ENCODE results near the gene MEI1.
"Not testable (repeated sequence)": the region's sequence is repeated elsewhere in the genome, so short reads cannot be mapped to it uniquely, and the experiment has no call there.

Gene MEI1

DNA sequence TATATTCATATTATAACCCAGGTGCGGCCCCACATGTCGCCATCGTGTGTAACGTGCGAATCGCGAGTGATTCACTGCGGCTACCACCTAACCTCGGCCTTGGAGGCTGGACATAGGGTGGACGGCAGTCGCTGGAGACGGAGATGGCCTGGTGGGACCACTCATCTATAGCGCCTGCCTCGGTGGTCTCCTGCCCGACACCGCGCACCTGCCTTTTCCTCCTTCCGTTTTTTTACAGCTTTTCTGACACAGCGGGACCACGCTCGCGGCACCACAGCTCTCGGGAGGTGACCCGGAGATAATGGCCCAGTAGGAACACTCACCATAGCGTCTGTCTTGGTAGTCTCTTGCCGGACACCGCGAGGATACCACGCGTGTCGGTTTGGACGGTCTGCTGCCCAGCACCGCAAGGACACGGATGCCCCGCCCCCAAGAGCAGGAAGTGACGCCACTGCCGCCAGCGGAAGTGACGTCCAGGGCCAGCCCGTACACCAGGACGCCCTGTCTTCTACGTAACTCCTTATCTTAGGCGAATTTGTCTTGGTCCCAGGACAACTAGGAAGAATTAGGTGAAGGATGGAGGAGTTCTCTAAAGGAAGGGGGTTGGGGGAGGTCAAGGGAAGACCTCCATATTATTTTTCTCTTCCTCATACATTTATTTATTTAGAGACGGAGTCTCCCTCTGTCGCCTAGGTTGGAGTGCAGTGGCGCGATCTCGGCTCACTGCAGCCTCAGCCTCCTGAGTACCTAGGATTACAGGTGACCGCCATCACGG, 17.1 kb upstream of the MEI1 start:
- peak; percentile 29 to 43 for DNase-seq

DNA sequence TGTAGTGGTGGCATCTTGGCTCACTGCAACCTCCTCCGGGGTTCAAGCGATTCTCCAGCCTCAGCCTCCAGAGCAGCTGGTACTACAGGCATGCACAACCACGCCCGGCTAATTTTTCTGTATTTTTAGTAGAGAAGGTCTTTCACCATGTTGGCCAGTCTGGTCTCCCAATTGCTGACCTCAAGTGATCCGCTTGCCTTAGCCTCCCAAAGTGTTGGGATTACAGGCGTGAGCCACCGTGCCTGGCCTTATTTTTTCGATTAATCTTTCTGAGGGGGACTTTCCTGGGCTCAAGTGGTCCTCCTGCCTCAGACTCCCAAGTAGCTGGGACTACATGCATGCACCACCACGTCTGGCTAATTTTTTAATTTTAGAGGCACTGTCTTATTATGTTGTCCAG, 16.3 kb upstream of the MEI1 start:
- DNase-seq: no peak

DNA sequence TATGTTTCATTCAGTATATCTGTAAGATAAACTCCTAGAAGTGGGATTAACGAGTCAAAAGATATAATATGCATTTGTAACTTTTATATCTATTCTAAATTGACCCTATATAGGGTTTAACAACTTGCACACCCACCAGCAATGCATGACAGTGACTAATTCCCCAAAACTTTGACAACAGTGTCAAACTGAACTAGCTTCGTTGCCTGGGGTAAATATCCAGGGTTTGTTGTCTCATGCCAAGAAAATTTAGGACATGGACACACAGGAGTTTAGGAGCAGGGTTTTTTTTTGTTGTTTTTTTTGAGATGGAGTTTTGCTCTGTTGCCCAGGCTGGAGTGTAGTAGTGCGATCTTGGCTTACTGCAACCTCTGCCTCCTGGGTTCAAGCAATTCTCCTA, 15.7 kb upstream of the MEI1 start:
- DNase-seq: no peak

DNA sequence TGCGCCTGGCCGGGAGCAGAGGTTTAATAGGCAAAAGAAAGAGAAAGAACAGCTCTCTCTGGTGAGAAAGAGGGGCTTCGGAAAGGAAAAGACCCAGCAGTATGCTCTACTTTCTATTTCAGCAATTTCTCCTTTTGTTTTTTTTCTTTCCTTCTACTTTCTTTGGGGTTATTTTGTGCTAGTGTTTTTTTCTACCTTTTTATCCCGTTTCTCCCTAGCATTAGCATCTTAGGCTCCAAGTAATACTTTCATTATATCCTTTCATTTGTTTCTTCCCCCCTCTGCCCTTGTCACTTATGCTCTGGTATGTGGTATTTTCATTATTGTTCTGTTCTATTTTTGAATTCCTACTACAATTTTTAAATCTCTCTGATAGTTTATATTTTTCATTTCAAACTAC, 15.1 kb upstream of the MEI1 start:
- no peak for DNase-seq

DNA sequence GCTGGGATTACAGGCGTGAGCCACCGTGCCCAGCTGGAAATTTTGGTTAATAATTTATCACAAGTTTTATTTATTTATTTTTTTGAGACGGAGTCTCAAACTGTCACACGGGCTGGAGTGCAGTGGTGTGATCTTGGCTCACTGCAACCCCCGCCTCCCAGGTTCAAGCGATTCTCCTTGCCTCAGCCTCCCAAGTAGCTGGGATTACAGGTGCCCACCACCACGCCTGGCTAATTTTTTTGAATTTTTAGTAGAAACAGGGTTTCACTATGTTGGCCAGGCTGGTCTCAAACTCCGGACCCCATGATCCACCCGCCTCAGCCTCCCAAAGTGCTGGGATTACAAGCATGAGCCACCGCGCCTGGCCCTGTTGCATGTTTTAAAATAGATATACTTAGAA, 12.4 kb upstream of the MEI1 start:
- not testable (repeated sequence) for DNase-seq

DNA sequence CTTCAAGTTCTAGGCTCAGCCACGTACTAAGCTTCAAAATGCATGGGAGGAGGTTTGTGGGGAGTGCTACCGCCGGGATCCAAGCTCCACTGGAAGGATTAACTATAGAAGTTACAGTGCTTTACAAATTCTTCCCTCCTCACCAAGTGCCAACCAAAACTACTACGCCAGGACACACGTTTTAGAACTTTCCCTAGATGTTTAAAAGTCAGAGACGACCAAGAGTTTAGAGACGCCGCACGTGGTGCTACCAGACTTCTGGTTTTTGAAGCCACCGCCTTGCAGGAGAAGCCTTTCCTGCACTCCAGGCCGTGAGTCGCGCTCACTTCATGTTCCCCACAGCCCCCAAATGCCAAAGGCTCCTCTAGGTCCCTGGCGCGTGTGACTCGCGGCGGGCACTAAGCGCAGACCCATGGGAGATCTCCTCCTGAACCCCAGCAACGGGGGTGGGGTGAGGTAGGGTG, 11.4 kb upstream of the MEI1 start:
- DNase-seq: no peak

DNA sequence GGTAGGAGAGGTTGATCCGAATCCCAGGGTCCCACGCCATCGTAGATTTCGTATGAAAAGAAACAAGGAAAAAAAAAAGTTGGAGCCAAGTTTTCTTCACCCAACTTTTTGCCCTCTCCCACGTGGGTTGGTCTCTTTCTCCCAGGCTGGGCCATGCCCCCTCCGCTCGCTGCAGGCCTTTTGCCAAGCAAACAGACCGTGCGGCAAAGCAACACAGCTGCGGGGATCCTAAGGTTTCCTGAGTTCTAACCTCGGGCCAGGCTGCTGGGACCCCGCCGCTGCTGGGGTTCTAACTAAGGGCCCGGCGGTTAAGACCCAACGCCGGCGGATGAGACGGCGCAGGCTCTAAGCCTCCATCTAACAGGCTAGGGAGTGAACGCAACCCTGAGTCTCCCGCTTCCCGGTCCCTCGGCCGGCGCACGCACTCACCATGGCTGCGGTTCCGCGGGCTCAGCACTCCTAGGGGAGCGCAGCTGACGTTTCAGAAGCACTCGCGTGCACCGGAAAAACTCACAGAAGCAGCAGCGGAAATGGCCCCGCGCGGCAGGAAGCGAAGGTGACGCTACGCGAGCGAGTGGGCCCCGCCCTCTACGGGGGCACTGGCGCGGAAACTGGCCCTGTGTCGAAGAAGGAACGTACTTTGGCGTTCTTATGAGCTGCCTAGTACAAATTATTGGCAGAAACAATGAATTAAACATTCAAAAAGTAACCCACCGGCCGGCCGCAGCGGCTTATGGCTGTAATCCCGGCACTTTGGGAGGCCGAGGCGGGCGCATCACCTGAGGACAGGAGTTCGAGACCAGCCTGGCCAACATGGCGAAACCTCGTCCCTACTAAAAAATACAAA, 10.7 kb upstream of the MEI1 start, which contains the start of gene SNU13:
TSS of gene SNU13 (minus strand) at position 503 of the 847 bp plus-strand sequence. CDS start at position 432, 71 bp downstream.
- peak; percentile 86 to 90 for DNase-seq

DNA sequence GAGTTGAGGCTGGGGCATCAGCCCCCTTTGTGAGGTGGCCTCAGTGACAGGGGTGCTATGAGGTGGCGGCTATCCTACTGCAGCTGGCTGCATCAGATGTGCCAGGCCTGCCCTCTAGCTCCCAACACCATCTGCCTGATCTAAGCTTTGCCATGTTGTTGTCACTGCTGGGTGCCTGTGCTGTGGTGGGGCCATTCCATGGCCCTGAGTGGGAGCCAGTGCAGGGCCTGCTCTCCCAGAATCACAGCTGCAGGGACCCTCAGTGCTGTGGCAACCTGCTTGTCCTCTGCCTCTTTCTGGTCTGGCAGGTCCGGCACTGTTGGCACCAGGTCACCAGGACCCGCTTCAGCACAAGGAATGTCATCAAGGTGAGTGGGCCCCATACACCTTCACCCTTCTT, 8.8 kb upstream of the MEI1 start:
- DNase-seq: no peak

DNA sequence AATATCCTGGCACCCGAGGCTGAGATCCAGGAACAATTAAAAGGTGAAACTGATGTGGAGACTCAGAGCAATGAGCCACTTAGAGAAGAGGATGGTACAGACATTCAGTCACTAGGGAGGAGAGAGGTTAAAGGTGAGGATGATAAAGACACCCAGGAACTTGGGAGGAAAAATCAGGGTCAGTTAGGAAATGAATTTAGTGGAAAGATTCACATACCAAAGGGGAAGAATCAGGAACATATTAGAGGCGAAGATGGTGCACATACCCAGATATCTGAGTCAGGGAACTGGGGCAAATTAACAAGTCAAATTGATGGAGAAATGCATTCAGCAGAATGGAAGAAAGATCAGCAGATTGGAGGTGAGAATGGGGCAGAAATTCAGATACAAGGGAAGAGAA, 4.1 kb upstream of the MEI1 start:
- no peak for DNase-seq

DNA sequence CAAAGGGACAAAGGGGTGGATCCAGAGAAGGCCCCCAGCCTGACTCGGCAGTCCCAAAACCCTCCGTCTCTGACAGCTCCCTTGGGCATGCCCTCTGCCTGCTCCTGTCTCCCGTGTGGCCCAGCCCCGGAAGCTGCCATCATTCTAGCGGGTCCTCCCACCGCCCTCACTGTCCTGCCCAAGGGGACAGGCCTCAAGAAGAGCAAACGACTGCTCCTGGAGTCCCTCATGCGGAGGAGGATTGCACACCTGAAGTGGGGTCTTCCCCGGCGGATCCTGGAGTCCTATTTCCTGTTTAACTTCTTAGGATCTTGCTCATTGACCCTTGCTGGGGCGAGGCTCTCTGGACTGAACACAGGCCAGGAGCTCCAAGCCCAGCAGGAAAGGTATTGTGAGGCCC, 2.6 kb upstream of the MEI1 start:
- DNase-seq: no peak

DNA sequence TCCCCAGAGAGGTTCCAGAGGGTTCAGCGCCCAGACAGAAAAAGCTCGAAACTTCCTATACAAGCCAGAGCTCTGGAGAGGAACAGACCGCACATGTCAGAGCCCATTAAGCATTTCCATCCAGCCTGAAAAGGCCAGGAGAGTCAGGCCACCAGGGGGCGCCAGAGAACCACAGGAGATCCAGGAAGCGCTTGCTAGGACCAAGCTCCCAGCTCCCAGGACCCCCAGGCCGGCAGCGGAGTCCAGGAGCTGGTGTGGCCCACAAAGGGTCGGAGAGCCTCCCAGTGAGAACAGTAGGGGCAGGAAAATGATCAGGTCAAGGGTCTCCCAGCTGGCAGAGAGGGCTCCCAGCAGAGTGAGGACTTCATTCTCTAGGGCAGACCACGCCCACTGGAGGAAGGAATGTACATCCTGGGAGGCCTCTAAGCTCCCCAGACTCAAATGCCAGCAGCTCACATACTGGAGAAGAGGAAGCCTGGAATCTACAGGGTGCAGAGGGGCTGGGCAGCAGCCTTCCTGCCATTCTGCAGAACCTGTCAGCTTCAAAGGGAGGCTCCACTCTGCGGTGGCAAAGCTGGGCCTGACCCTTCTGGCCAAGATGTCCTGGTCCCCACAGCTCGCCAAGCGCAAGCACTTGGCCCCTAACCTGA, 2.1 kb upstream of the MEI1 start:
- peak; percentile 72 to 85 for DNase-seq

DNA sequence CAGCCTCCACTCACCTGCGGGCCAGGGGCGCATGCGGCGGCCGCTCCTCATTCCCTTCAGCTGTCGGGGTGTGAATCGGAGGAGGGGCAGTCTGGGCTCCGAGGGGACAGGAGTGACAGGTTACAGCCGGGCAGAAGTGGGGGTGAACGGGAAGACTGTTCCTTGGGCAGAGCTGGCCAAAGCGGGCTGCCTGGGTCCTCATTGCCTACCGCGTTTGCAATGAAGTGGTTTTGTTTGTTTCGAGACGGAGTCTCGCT, 733 bp downstream of the MEI1 start:
- no peak for DNase-seq

DNA sequence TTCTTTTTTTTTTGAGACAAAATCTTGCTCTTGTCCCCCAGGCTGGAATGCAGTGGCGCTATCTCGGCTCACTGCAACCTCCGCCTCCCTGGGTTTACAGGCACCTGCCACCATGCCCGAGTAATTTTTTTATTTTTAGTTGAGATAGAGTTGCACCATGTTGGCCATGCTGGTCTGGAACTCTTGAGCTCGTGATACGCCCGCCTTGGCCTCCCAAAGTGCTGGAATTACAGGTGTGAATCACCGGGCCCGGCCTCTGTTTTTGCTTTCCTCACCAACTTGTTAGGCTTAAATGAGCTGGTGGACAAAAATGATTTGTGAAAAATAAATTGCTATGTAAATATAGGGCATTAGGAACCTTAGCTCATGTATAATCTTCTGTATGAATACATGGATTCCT, 3.5 kb downstream of the MEI1 start:
- DNase-seq: no peak

DNA sequence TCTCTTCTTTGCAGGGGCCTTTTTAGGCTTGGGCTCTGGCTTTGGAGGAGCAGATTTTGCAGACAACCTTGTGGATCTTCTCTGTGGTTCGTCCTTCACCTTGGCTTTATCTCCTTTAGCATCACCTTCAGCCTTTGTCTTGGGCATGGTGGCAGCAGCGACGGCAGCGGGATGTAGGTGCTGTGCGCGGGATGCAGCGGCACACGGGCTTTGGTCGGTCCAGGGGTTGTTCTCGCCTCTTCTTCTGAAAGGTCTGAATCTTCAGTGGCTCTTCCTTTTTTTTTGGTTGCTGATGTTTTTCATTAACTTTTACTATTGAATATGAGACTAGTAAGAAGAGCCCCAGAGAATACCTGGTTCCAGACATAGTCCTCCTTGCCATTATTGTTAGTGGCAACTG, 10.0 kb downstream of the MEI1 start:
- no peak for DNase-seq

DNA sequence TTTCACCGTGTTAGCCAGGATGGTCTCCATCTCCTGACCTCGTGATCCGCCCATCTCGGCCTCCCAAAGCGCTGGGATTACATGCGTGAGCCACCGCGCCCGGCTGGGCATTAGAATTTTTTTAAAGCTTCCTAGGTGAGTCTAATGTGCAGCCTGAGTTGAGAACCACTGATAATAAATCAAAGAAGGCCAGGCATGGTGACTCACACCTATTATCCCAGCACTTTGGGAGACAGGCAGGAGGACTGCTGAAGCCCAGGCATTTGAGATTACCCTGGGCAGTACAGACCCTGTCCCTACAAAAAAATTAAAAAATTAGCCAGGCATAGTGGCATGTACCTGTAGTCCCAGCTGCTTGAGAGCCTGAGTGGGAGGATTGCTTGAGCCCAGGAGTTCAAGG, 13.7 kb downstream of the MEI1 start:
- DNase-seq: no peak

DNA sequence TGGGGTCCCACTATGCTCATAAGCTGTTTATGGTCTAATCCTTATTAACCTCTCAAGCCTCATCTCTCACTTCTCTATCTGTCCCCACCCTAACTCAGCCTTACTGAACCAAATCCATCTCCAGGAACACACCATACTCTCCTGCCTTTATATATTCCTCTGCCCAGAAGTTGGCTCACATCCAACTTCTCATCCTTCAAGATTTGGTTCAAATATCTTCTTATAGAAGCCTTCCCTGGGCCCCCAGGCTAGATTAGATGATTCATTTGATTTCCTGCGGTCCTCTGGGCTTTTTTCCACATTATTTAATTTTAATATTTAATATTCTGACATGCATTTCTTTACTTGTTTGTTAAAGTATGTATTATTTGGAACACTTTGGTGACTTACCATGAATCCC, 23.2 kb downstream of the MEI1 start:
- DNase-seq: no peak

DNA sequence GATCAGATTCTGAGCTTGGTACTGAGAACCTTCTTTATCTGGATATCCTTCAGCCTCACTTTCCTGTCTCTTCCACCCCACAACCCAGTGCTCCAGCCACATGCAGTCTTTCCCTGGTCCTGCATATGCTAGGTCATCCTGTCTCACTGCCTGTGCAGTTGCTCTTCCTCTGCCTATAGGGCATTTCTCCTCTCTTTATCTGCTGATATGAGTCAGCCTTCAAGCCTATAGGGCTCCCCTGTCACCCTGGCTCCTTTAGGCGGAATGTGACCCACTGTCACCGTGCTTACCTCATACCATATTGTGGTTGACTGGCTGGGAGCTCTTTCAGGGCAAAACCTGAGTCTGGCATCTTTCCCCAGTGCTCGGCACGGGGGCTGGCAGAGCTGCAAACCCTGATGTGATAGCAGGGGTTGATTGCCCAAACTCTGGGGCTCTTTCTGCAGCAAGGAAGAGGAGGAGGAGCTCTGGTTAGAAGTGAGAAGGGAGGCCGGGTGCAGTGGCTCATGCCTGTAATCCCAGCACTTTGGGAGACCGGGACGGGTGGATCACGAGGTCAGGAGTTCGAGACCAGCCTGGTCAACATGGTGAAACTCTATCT, 26.3 kb downstream of the MEI1 start:
- no peak for DNase-seq

DNA sequence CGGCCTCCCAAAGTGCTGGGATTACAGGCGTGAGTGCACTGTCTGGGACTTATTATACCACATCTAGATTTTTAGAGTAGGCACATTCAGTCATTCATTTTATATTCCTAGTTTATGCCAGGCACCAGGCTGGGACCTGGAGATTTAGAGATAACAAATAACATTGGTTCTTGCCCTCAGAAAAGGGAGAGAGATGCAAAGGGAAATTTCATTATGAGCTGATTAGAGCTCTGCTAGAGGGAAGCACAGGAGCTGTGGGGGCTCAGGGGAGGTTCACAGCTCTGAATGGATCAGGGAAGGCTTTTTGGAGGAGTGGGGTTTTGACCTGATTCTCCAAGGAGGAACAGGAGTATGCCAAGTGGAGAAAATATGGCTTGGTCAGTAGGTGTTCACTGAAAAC, 32.3 kb downstream of the MEI1 start:
- DNase-seq: no peak

DNA sequence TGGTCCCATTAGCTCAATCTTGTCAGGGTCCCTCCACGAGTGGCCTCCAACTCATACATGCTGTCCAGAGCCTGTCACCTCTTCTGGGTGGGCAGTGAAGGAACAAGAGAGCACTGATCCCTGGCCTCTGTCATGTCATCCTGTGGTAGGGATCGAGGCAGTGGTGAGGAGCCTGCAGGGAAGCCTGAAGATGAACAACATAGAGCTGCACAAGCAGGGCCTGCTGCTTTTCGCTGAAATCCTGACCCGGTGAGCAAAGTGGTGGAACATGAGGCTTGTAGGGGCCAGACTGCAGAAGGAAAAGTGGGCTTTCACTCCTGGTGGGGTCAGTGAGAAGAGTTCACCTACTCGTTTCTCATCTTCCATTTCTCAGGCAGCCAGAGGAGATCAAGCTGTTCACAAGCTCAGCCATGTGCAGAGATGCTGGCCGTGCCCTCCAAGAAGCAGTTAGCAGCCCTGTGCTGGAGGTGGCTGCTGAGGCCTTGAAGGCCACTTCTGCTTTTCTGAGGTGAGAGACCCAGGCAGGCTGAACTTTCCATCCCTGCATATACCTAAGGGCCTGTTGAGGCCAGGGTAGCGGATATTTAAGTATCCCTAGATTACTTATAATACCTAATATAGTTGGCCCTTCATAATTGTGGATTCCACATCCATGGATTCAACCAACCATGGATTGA, 32.9 kb downstream of the MEI1 start:
- DNase-seq: no peak

DNA sequence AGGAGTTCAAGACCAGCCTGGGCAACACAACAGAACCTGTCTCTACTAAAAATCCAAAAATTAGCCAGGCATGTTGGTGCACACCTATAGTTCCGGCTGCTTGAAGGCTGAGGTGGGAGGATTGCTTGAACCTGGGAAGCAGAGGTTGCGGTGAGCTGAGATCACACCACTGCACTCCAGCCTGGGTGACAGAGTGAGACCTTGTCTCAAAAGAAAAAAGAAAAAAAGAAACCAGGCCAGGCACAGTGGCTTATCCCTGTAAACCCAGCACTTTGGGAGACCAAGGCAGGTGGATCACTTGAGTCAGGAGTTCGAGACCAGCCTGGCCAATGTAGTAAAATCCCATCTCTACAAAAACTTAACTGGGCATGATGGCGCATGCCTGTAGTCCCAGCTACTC, 33.9 kb downstream of the MEI1 start:
- DNase-seq: not testable (repeated sequence)

DNA sequence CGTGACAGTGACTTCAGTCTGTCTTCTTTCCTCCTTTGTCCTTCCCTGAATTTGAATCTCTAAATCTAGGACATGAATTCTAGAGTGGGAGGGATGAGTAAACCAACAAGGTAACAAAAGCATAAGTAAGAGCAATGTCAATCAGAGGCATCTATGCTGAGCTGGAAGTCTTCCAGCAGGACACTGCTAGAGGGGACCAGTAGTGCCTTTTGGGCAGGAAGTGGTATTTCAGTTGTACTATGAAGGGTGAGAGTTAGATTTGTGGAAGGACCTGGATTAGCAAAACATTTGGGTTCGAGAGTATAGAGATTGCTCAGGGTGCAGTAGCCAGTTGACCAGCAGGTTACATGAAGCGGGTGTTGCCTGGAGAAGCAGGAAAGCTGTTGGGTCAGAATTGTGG, 40.3 kb downstream of the MEI1 start:
- no peak for DNase-seq

DNA sequence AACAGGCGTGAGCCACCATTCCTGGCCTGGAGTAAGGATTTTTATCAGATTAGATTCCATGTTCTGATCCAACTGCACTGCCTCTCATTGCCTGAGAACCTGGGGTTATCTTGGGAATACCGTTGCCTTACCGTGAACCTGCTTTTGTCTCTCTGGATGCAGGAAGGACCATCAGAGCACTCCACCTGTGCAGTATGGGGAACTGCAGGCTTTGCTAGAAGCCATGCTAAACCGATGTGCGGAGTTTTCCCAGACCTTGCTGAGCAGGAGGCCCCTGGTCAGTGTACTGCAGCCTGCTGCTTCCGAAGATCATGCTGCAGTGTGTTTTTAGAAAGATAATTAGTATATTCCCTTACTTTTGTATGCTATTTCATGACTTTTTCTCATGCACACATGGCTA, 43.6 kb downstream of the MEI1 start:
- DNase-seq: no peak

DNA sequence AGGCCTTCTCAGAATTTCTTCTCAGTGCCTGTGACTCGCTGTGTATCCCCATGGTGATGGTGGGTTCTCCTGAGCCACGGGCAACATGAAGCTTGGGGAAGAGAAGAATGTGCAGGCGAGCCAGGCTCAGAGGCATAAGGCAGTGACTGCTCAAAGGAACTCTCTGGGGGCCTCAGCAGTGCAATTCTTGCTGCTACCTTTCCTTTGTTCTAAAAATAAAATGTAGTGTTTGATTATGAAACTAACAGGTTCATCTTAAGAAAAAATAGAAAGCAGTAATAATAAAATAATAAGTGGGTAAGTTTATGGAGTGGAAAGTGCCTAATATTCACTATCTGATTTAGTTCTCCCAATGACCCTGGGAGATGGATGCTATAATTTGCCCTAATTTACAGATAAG, 46.7 kb downstream of the MEI1 start:
- DNase-seq: no peak

All from NCI-H1930 (cell line).